SIG-M5 treated with dmso at 0.1 percent for 504 hours (cell line): ENCODE results near the gene COX10.
"Not testable (repeated sequence)": the region's sequence is repeated elsewhere in the genome, so short reads cannot be mapped to it uniquely, and the experiment has no call there.

ENCODE experiments used
- DNase-seq: peaks from one replicate; lab custom pipeline; 2025; ENCODE audit not compliant: unreplicated experiment; lab: John Stamatoyannopoulos, UW

Gene COX10

DNA sequence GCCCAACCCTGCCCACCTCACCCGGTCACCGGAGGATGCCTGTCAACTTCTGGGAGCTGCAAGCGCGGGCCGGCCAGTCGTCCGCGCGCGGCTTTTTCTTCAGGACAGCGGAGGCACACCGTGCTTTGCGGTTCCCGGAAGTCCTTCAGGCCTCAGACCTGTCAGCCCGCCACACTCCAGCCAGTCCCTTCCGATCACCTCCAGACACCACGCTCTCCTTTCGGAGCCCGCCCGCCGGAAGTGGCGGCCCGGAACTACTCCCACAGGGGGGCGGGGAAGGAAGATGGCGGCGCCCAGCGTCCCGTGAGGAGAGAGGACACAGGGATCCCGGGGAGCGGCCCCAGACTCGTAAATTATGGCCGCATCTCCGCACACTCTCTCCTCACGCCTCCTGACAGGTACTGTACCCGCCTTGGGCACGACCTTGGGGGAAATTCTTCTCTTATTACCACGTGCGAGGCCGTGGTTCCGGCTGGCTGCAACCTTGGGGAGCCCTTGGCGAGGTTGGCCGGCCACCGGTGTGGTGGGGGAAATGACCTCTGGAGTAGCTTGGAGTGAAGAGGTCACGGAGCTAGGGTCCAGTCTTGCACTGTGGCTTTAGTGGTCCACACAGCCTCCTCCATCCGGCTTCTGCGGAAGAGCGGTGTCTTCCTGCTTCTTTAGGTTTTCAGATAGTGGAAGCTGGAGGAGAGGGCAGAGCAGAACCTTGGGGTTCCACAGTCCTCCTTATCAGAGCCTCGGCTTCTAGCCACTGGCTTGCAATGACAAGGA is at the start of gene COX10:
TSS of gene COX10 (plus strand) at position 254 of the 771 bp plus-strand sequence. CDS start at position 356, 102 bp downstream.
- peak; percentile 77 for DNase-seq

- not testable (repeated sequence) for DNase-seq
Measured at GRCh38 chr17:14021651-14022294, 47.5 kb upstream of the COX10 start.

DNA sequence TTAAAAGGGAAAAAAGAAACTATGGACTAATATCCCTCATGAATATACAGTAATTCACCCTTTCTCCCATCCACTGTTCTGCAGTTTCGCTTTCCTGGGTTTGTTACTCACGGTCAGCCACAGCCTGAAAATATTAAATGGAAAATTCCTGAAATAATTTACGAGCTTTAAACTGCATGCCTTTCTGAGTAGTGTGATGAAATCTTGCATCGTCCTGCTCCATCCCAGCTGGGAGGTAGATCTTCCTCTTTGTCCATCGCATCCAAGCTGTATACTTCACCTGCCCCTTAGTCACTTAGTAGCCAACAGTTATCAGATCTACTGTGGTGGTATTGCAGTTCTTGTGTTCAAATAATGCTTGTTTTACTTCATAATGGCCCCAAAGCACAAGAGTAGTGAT is 39.5 kb upstream of the COX10 start:
- not testable (repeated sequence) for DNase-seq

DNA sequence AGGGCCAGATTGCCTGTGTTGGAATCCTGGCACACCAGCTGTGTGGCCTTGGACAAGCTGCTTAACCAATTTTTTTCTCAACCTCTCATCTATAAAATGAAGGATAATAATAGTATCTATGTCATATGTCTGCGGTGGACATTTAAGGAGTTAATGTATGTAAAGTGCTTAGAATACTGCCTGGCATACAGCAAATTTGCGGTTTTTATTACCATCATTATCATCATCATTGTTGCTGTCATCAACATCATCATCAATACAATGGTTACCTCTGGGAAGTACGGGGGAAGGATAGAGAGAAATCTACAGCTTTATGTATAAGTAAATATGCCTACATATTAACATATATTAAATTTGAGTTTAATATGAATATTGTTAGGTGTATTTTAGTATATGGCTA is 37.1 kb upstream of the COX10 start:
- no peak for DNase-seq

DNA sequence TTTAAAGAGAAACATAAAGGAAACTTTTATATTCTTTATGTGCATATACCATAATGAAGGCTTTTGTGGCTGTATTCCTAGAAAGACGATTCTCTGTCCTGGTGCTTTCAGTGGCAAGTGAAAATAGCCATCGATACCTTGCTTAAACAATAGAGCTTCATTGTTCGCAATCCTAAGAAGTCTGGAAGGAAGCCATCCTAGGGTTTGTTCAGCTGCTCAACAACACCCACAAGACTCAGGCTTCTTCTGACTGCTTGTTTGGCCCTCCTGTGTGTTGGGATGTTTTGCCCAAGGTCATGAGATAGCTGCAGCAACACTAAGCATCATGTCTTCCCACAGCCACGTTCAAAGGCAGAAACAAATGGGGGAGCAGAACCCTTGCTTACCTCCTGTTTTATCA is 36.1 kb upstream of the COX10 start:
- no peak for DNase-seq

DNA sequence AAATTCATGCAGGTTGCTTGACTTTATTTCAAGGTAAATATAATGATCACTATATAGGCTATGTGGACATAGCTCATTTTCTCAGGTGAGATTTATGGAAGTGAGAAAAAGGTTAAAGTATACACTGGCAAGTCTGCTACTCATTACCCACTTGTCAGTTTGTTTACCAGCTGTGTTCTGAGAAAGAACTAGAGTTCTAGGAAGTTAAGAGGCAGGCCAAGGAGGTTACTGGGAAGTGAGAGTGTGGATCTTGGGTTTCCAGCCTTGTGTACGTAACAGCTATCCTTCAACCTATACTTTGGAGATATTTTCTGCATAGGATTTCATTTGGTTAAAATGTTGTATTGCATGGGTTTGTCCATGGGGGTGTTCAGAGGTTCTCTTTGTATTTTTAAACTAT is 31.9 kb upstream of the COX10 start:
- DNase-seq, result no peak

- no peak for DNase-seq
Measured at GRCh38 chr17:14038206-14038605, 31.1 kb upstream of the COX10 start.

DNA sequence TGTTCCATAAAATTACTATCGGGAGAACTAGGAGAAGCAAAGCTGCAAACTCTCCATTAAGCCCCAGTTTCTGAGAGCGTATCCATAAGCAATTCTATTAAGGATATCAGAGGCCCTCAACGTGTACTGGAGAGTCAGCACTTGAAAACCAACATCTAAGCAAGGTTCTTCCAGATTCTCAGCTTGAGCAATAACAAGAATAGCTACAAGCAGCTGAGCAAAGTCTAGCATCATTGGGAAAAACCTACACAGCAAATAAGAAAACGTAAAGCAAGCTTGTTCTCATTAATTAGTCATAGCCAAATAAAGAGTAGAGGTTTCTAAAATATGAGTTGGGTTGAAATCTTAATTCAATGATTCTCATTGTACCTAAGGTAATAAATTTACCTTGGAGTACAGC is 26.9 kb upstream of the COX10 start:
- DNase-seq, result no peak

GRCh38 chr17:14044702-14045101 is 24.6 kb upstream of the COX10 start:
- DNase-seq, result no peak

DNA sequence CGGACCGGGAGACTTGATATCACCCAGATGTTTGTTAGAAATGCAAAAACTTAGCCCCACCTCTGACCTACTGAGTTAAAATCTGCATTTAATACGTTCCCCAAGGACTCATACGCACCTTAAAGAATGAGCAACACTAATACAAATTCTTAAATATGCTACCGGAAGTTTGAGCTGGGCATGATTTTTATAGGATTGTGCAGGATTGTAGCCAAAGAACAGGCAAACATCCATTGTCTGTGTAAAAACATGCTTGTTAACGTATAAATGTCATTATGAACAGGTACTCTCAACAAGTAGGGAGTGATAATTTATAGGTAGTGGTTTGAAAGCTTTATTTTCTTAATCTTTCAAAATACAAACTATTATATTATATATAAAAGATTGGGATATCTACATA is 22.3 kb upstream of the COX10 start:
- DNase-seq, result no peak

DNA sequence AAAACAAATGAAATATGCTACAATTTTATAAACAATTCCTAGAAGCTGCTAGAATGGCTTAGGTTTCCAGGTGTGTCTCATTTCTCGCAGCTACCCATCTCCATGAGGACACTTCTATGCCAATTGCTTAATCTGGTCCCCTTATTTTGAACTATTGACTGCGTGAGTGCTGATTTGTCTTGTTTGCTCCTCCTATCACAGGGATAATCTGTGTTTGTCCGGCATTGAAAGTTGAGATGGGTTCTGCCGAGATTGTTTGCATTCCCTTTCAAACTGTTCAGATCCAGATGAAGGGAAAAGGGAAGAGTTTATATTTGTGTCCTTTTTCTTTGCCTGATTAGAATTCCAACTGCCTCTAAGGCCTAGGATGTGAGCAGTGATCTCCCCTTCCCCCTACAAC is 21.7 kb upstream of the COX10 start:
- no peak for DNase-seq

DNA sequence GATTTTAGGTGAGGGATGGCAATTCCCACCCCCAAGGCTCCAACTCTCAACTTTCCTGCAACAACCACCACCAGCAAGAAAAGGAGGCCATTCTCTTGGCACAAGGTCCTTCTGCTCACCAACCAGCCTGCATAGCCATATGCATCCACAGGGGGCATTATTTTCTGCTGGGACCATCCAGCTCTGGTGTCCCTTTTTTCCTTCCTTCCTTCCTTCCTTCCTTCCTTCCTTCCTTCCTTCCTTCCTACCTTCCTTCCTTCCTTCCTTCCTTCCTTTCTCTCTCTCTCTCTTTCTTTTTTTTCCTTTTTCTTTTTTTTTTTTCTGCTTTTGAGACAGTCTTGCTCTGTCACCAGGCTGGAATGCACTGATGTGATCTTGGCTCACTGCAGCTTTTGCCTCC is 21.1 kb upstream of the COX10 start:
- DNase-seq, result no peak

DNA sequence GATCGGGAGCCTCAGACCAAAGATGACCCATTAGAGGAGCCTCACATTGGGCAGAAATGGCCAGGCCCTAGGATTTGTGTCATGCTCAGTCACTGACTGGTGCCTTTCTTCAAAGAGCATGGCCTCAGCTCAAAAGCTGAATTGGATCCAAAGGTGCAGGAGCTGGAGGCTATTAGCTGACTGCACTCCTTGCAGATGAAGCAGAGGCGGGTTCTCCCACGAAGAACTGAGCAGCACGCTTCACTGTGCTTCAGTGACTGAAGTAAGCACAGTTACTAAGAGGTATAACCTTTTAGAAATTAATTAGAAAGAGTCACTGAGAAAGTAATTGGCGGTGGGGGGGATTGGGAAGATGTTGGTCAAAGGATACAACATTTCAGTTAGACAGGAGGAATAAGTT is 18.7 kb upstream of the COX10 start:
- no peak for DNase-seq

DNA sequence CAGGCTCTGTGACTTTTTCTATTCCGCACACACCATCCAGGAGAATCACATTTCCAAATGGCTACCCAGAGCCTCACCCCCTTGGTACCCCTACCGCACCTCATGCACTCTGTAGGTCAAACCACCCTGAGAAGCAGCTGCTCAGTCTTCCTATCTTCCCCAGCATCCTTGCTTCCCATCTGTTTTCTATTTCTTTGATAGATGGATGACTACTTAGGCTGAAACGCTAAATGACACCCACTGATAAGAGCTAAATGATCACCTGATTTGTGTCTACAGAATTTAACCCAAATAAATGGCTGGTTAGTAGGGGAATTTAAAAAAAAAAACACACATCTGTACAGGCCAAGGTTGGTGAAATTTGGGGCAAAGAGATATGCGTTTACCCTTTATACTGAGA is 17.6 kb upstream of the COX10 start:
- no peak for DNase-seq

- no peak for DNase-seq
Measured at GRCh38 chr17:14052886-14053615, 16.3 kb upstream of the COX10 start.

DNA sequence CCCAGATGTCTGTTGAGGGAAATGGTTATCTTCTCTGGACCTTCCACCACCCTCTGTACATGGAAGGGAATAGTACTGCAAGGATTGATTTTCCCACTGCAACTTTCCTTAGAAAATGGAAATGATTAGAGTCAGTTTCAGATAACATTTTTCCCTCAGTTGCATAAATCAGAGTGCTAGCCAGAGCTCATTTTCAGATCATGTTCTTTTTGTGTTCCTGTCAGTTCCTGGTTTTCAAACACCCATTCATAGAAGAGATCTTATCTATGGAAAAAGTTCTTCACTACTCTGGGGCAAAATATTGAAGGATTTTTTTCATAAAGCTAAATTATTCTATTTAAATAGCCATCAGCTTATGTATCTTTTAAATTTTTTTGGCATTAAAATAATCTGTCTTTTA is 11.7 kb upstream of the COX10 start:
- DNase-seq, result no peak

DNA sequence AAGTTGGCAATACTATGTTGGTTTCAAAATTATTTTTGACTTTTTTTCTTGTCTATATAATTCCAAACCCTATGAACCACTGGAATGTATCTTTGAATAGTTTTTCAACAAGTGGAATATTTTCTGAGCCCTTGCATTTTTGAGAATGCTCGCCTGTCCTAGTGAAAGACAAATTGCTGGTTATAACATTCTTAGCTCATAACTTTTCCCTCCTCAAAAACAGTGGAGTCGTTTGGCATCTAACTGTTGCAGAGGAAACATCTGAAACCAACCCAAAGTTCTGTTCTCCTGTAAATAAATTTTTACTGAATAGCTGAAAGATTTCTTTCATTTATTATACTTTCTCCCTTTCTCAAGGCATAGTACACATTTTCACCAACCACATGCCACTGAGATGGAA is 11.3 kb upstream of the COX10 start:
- no peak for DNase-seq

DNA sequence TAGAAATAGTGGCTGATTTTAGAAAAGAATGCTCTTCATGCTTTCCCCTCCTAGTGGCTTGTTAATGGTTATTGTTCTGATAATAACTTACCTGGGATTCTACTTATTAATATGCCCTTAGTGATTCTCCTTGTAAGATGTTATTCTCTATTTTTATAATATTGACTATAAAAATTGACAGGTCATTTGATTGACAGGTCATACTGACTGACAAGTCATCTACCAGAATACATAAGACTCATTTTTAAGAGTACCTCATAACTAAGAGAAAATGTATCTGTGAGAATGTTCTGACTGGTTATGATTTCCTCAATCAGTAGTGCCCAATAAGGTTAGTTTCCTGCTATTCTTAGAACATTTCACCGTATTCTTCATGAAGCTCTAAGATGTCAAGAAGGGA is 8.6 kb upstream of the COX10 start:
- DNase-seq, result no peak

DNA sequence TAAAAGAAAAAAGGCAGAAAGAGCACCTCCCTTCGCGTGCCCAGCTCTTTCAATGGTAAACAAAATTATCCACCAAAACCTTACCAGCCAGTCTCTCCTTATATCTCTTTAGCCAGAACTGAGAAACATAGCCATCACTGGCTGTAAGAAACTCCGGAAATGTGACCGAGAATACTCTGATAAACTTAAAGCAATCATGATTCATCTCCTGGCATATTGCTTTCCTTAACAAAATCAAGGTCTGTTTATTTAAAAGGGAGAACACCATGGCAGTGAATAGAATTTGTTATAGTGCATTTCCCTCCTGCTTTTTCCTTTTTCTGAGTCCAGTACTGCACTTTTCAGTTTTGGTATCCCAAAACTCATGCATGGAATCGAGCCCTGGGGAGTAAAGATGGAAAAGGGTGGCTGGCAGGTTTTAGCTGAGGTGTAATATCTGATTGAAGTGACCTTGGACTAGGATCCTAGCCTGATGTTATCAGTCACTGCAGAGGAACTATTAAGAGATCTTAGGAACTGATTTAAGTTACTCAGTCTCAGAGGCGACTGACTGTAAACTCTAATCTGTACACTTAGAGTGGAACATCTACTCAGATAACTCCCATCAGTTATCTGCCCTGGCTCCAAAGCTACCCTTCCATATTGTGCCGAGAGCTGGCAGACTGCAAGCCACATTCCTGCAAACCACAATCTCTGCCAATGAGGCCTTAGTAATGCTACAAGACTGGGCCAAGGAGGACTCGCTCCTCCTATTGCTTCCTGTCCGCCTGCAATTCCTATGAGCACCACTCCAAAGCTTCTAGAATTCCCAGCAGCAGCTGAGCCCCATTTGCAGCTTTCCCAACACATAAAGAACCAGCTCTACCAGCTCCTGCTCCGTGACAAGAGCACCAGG is 7.4 kb upstream of the COX10 start:
- peak; percentile 11 for DNase-seq

DNA sequence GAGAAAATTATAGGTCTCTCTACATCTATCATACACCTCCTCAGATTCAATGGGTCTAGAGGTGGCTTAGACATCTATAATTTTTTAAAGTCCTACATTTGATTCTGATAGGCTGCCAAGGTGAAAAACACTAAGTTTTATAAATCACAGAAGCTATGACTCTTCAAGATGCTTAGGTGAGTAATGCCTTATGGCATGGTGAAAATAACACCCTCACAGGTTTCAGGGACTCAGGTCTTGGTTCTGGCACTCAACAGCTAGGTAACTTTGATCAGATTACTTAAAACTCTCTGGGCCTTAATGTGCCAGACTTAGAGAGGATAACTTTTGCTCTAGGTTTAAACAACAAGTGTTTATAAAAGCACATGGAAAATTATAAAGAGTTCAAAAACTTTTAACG is 2.0 kb upstream of the COX10 start:
- DNase-seq, result no peak
